OCI-LY7 (cell line): ENCODE results near the gene ACTL7A. TPM values are rescaled to one million over a fixed set of nuclear protein-coding genes. Genes with fewer than 3 reads are reported as not detected.

ENCODE experiments used
- BruUV-seq: library from RNA; stranded (reverse); fragments of 400-500 nt; replicated peaks from 2 replicates; lab custom pipeline; 2021; lab: Mats Ljungman, UMichigan
- CTCF ChIA-PET: fragments of 300-600 bp; sonication (Branson Sonifier 250); formaldehyde crosslinking; loops from one replicate; lab custom pipeline; 2022; ENCODE audit warnings: antibody characterized with exemption; ENCODE audit not compliant: unreplicated experiment; lab: Charles Lee
- POLR2A ChIA-PET: fragments of 300-600 bp; sonication (Branson Sonifier 250); formaldehyde crosslinking; loops from one replicate; lab custom pipeline; 2022; ENCODE audit warnings: antibody characterized with exemption; lab: Charles Lee
- DNase-seq: peaks from one replicate; pipeline ENCODE4 v3.0.0-alpha.2; 2015; ENCODE audit warnings: low spot score
- H2AFZ ChIP-seq: fragments of 200-600 bp; sonication (generic), shearing (Covaris generic); 2 replicates; pipeline ENCODE4 v1.6.1; 2014; ENCODE audit warnings: mild to moderate bottlenecking, antibody characterized with exemption, low read length, moderate library complexity
- H3K27ac ChIP-seq: fragments of 200-600 bp; sonication (generic); 2 replicates; pipeline ENCODE4 v1.5.1; 2014; ENCODE audit warnings: mixed run types, low read depth, mild to moderate bottlenecking, moderate library complexity, low read length, inconsistent platforms; ENCODE audit not compliant: poor library complexity, severe bottlenecking
- H3K36me3 ChIP-seq: fragments of 200-600 bp; sonication (generic); 2 replicates; pipeline ENCODE4 v1.6.1; 2014; ENCODE audit warnings: mild to moderate bottlenecking, antibody characterized with exemption, low read length, moderate library complexity, mixed read lengths; ENCODE audit not compliant: insufficient read depth
- H3K4me1 ChIP-seq: fragments of 200-600 bp; sonication (generic); 2 replicates; pipeline ENCODE4 v1.5.1; 2014; ENCODE audit warnings: mild to moderate bottlenecking, low read length; ENCODE audit not compliant: insufficient read depth, poor library complexity, severe bottlenecking
- H3K4me2 ChIP-seq: fragments of 200-600 bp; sonication (generic); 2 replicates; pipeline ENCODE4 v1.6.1; 2014; ENCODE audit warnings: mild to moderate bottlenecking, low read length
- H3K4me3 ChIP-seq: fragments of 200-600 bp; sonication (generic); 2 replicates; pipeline ENCODE4 v1.5.1; 2014; ENCODE audit warnings: mild to moderate bottlenecking, low read depth, low read length; ENCODE audit not compliant: poor library complexity, severe bottlenecking
- H3K79me2 ChIP-seq: fragments of 200-600 bp; sonication (generic); 2 replicates; pipeline ENCODE4 v1.6.1; 2016; ENCODE audit warnings: low read depth, mild to moderate bottlenecking, low read length, moderate library complexity, mixed read lengths; ENCODE audit not compliant: insufficient read depth
- H3K9me2 ChIP-seq: fragments of 200-600 bp; sonication (generic); 2 replicates; pipeline ENCODE4 v1.6.1; 2016; ENCODE audit warnings: mild to moderate bottlenecking, low read length, mixed read lengths; ENCODE audit not compliant: insufficient read depth
- H3K9me3 ChIP-seq: fragments of 200-600 bp; sonication (generic); 2 replicates; pipeline ENCODE4 v1.6.1; 2014; ENCODE audit warnings: mild to moderate bottlenecking, mixed run types, low read length, mixed read lengths
- H4K20me1 ChIP-seq: fragments of 200-600 bp; sonication (generic); 2 replicates; pipeline ENCODE4 v1.6.1; 2014; ENCODE audit warnings: mild to moderate bottlenecking, antibody characterized with exemption, low read length, moderate library complexity, mixed read lengths; ENCODE audit not compliant: insufficient read depth
- EZH2phosphoT487 ChIP-seq: fragments of 200-600 bp; sonication (generic); IDR thresholded peaks from 2 replicates; pipeline ENCODE4 v1.6.1; 2018; ENCODE audit warnings: low read depth, borderline replicate concordance, mild to moderate bottlenecking, mixed run types, antibody characterized with exemption, low read length, moderate library complexity, mixed read lengths
- intact Hi-C: fragments of 100-400 bp; cut with micrococcal nuclease; formaldehyde crosslinking; loops from one replicate; pipeline ENCODE4 v1.10.0; 2022; ENCODE audit not compliant: unreplicated experiment
- total RNA-seq, 2 experiments: library from RNA; depleted of rRNA in 1 of 2; stranded (reverse); fragments of >200 nt in 1 of 2; shearing (Covaris generic) in 1 of 2; gene quantifications; 2 replicates each; pipeline ENCODE4 v1.2.3, GENCODE V29; 2014 to 2022
- TF ChIP-seq, protein P1 (sequence below): fragments of 200-600 bp; sonication (generic); conservative IDR thresholded peaks from 2 replicates; pipeline ENCODE4 v1.5.1; 2014; ENCODE audit warnings: mild to moderate bottlenecking, antibody characterized with exemption, low read length, moderate library complexity, mixed read lengths

The ACTL7A gene
- total RNA-seq, 2 experiments from 2014 or later = not detected

DNA sequence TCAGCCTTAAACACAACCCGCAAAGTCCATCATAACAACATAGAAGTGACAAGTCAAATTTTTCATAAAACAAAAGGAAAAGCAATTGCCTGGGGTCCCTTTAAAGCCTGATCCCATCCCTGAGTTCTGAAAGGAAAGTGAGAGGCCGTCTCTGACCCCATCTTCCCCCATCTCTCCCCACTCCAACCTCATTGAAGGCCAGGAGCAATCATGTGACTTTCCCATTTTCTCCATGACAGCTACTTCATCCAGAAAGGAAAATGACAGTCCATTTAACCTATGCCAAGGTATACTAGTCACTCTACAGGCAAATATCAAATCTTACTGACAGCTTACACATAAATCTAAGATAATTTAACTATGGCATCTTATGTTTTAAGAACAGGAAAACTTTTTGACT, 15.5 kb downstream of the ACTL7A start:
- ChIA-PET POLR2A (no interaction called here), CTCF (no interaction called here)
- Histone ChIP-seq H4K20me1 (no peaks in the 10 kb centered on the region), H2AFZ (no peak overlapping the region), H3K4me1 (no peaks in the 10 kb centered on the region), H3K27ac (no peak overlapping the region), H3K9me3 (no peaks in the 10 kb centered on the region), H3K9me2 (no peaks in the 10 kb centered on the region), H3K36me3 (peaks cover 94% of the 10 kb centered on the region), H3K79me2 (no peaks in the 10 kb centered on the region), H3K4me2 (no peak overlapping the region), H3K4me3 (no peak overlapping the region)
- intact Hi-C loops = no loop called here
- no peak for DNase-seq
- no peak for TF ChIP-seq EZH2phosphoT487
- no TSS peak for BruUV-seq

DNA sequence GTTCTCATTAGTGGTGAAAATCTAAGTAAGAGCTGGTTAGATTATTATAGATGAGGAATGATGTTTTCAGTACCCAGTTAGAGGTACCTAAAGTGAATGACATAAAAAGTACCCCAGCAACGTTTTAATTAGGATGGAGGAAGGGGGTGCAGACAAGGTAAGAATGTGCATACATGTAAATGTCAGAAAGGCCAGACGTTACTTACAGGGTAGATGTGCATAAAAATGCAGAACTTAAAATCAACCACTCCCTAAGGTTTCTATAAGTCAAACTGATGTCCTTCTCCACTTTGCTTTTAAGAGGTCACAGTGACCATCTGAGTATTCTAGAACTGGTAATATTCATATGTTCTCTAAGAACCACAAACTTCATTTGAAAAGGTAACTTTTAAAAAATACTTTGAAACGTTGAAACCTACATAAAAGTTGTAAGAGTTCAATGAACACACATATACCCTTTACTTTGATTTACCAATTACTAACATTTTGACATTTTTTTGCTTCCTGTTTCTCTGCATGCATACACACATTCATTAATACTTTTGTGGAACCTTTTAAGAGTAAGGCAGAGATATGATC, 18.8 kb downstream of the ACTL7A start:
- Histone ChIP-seq H3K9me2 (no peaks in the 10 kb centered on the region), H2AFZ (no peak overlapping the region), H3K36me3 (peaks cover 85% of the 10 kb centered on the region), H4K20me1 (no peaks in the 10 kb centered on the region), H3K4me3 (no peak overlapping the region), H3K79me2 (no peaks in the 10 kb centered on the region), H3K4me1 (peaks cover 6% of the 10 kb centered on the region), H3K9me3 (no peaks in the 10 kb centered on the region), H3K27ac (no peak overlapping the region), H3K4me2 (no peak overlapping the region)
- no peak for DNase-seq
- POLR2A ChIA-PET = no interaction called here
- BruUV-seq = no TSS peak
- CTCF ChIA-PET = no interaction called here
- TF ChIP-seq, protein P1, sequence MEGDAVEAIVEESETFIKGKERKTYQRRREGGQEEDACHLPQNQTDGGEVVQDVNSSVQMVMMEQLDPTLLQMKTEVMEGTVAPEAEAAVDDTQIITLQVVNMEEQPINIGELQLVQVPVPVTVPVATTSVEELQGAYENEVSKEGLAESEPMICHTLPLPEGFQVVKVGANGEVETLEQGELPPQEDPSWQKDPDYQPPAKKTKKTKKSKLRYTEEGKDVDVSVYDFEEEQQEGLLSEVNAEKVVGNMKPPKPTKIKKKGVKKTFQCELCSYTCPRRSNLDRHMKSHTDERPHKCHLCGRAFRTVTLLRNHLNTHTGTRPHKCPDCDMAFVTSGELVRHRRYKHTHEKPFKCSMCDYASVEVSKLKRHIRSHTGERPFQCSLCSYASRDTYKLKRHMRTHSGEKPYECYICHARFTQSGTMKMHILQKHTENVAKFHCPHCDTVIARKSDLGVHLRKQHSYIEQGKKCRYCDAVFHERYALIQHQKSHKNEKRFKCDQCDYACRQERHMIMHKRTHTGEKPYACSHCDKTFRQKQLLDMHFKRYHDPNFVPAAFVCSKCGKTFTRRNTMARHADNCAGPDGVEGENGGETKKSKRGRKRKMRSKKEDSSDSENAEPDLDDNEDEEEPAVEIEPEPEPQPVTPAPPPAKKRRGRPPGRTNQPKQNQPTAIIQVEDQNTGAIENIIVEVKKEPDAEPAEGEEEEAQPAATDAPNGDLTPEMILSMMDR = no peak
- no peak for TF ChIP-seq EZH2phosphoT487
- intact Hi-C loops = no loop called here

DNA sequence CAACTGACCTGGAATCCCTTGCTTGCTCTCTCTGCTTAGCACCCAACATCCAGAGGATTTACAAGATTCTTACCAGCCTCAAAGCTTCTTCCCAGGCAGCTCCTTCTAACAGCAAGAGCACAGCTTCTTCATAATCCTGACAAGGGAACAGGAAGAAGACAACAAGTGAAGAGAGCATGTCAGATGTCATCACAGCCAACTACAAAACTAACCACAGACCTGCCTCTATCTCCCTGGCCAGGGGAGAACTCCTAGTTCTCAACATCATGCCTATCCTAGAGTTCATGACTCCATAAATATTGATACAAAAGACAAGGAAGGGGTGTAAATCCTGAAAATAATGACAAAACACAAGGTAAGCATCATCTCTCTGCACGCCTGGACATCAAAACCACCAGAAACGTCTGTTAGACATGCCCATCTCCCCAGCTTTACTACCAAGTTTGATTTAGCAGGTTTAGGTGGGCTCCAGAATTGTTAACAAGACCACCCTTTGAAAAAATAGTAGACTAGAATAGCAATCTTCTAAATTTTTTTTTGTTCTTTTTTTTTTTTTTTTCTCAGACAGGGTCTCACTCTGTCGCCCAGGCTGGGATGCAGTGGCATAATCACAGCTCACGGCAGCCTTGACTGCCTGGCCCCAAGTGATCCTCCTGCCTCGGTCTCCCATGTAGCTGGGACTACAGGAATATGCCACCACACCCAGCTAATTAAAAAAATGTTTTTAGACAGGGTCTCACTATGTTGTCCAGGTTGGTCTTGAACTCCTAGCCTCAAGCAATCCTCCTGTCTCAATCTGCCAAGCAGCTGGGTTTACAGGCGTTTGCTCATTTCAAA, 20.2 kb downstream of the ACTL7A start:
- peaks cover 11% of the 10 kb centered on the region for H3K4me1 ChIP-seq
- no peaks in the 10 kb centered on the region for H3K9me3 ChIP-seq
- no peak for DNase-seq
- no peaks in the 10 kb centered on the region for H3K79me2 ChIP-seq
- peaks cover 80% of the 10 kb centered on the region for H3K36me3 ChIP-seq
- no peak overlapping the region for H3K4me3 ChIP-seq
- H2AFZ ChIP-seq = no peak overlapping the region
- ChIA-PET POLR2A (interaction anchor here (0.6 kb wide), 1 partner anchor 1312 kb away, joined by 3 read pairs; no protein-coding TSS in a partner anchor), CTCF (no interaction called here)
- H3K9me2 ChIP-seq = no peaks in the 10 kb centered on the region
- no peaks in the 10 kb centered on the region for H4K20me1 ChIP-seq
- H3K27ac ChIP-seq = no peak overlapping the region
- no peak overlapping the region for H3K4me2 ChIP-seq
- intact Hi-C loops = no loop called here
- no TSS peak for BruUV-seq
- TF ChIP-seq EZH2phosphoT487 = no peak
- TF ChIP-seq, protein P1 = no peak
